Muscle layer of colon (tissue), 2 donors: ENCODE results near the gene UBE2I.

Experiments
- H3K27ac ChIP-seq: one replicate; pipeline ENCODE4 v1.7.0; 2013; ENCODE audit warnings: low read depth, mild to moderate bottlenecking, low read length, moderate library complexity
- H3K27me3 ChIP-seq, 2 donors: one replicate each; pipeline ENCODE4 v1.7.0; 2013; ENCODE audit warnings: low read length in 2 of 2, mild to moderate bottlenecking in 2 of 2; ENCODE audit not compliant: insufficient read depth in 2 of 2, control insufficient read depth in 1 of 2
- H3K36me3 ChIP-seq: one replicate; pipeline ENCODE4 v1.7.0; 2013; ENCODE audit warnings: mild to moderate bottlenecking, low read length; ENCODE audit not compliant: insufficient read depth
- H3K4me1 ChIP-seq: one replicate; pipeline ENCODE4 v1.7.0; 2013; ENCODE audit warnings: mild to moderate bottlenecking, low read length; ENCODE audit not compliant: insufficient read depth
- H3K4me3 ChIP-seq, 2 donors: one replicate each; pipeline ENCODE4 v1.7.0; 2013; ENCODE audit warnings: low read length in 2 of 2, low read depth in 1 of 2, mild to moderate bottlenecking in 1 of 2, moderate library complexity in 1 of 2
- H3K9ac ChIP-seq: one replicate; pipeline ENCODE4 v1.7.0; 2013; ENCODE audit warnings: low read length
- H3K9me3 ChIP-seq: one replicate; pipeline ENCODE4 v1.7.0; 2013; ENCODE audit warnings: mild to moderate bottlenecking, low read length
- donor health status: abdominal sarcoma.
- donor health status: Adenocarcinoma of cecum.

UBE2I gene

GRCh38 chr16:1364510-1364909 is 55.1 kb downstream of the UBE2I start:
- Histone ChIP-seq H3K9ac (no peak overlapping the region), H3K9me3 (no peaks in the 10 kb centered on the region), H3K36me3 (peaks cover 39% of the 10 kb centered on the region), H3K27me3 (no peaks in the 10 kb centered on the region), H3K4me1 (no peaks in the 10 kb centered on the region), H3K27ac (no peak overlapping the region), H3K4me3 (no peak overlapping the region)

GRCh38 chr16:1366060-1366711 is 56.8 kb downstream of the UBE2I start:
- Histone ChIP-seq H3K27me3 (no peaks in the 10 kb centered on the region), H3K4me3 (no peak overlapping the region), H3K9me3 (no peaks in the 10 kb centered on the region), H3K4me1 (no peaks in the 10 kb centered on the region), H3K9ac (no peak overlapping the region), H3K27ac (no peak overlapping the region), H3K36me3 (peaks cover 45% of the 10 kb centered on the region)

GRCh38 chr16:1366712-1367299 is 57.4 kb downstream of the UBE2I start:
- Histone ChIP-seq H3K36me3 (peaks cover 45% of the 10 kb centered on the region), H3K4me1 (no peaks in the 10 kb centered on the region), H3K4me3 (no peak overlapping the region), H3K9me3 (no peaks in the 10 kb centered on the region), H3K27ac (no peak overlapping the region), H3K27me3 (no peaks in the 10 kb centered on the region), H3K9ac (no peak overlapping the region)

- Histone ChIP-seq H3K27me3 (no peaks in the 10 kb centered on the region), H3K4me3 (no peak overlapping the region), H3K27ac (no peak overlapping the region), H3K9me3 (no peaks in the 10 kb centered on the region), H3K4me1 (no peaks in the 10 kb centered on the region), H3K36me3 (peaks cover 39% of the 10 kb centered on the region), H3K9ac (no peak overlapping the region)
Observed at GRCh38 chr16:1367486-1368174, 58.2 kb downstream of the UBE2I start.

- Histone ChIP-seq H3K4me3 (no peak overlapping the region), H3K27me3 (no peaks in the 10 kb centered on the region), H3K27ac (no peak overlapping the region), H3K9ac (no peak overlapping the region), H3K9me3 (no peaks in the 10 kb centered on the region), H3K4me1 (no peaks in the 10 kb centered on the region), H3K36me3 (peaks cover 22% of the 10 kb centered on the region)
Observed at GRCh38 chr16:1371054-1371978, 61.9 kb downstream of the UBE2I start.

- H3K4me3 ChIP-seq = no peak overlapping the region
- H3K9me3 ChIP-seq = no peaks in the 10 kb centered on the region
- H3K9ac ChIP-seq = no peak overlapping the region
- H3K27me3 ChIP-seq = no peaks in the 10 kb centered on the region
- no peaks in the 10 kb centered on the region for H3K4me1 ChIP-seq
- no peak overlapping the region for H3K27ac ChIP-seq
- peaks cover 18% of the 10 kb centered on the region for H3K36me3 ChIP-seq
Observed at GRCh38 chr16:1372292-1372950, 63.0 kb downstream of the UBE2I start.

- peaks cover 18% of the 10 kb centered on the region for H3K36me3 ChIP-seq
Observed at GRCh38 chr16:1374418-1375297, 65.2 kb downstream of the UBE2I start.

GRCh38 chr16:1375298-1375640 is 65.8 kb downstream of the UBE2I start:
- peaks cover 12% of the 10 kb centered on the region for H3K4me1 ChIP-seq
- no peak overlapping the region for H3K4me3 ChIP-seq
- H3K9me3 ChIP-seq = no peaks in the 10 kb centered on the region
- no peaks in the 10 kb centered on the region for H3K27me3 ChIP-seq
- peaks cover 13% of the 10 kb centered on the region for H3K36me3 ChIP-seq
- no peak overlapping the region for H3K27ac ChIP-seq
- H3K9ac ChIP-seq = no peak overlapping the region

More at GRCh38 chr16:1374418-1375297, 65.2 kb downstream of the UBE2I start:
- no peaks in the 10 kb centered on the region for H3K27me3 ChIP-seq
- peaks cover 12% of the 10 kb centered on the region for H3K4me1 ChIP-seq
- H3K27ac ChIP-seq = no peak overlapping the region
- H3K9ac ChIP-seq = no peak overlapping the region
- no peaks in the 10 kb centered on the region for H3K9me3 ChIP-seq
- H3K4me3 ChIP-seq = no peak overlapping the region

GRCh38 chr16:1375741-1376410 is 66.4 kb downstream of the UBE2I start:
- H3K9ac ChIP-seq = no peak overlapping the region
- no peak overlapping the region for H3K27ac ChIP-seq
- H3K36me3 ChIP-seq = peaks cover 15% of the 10 kb centered on the region
- H3K4me3 ChIP-seq = no peak overlapping the region
- H3K4me1 ChIP-seq = peaks cover 12% of the 10 kb centered on the region
- H3K27me3 ChIP-seq = no peaks in the 10 kb centered on the region
- no peaks in the 10 kb centered on the region for H3K9me3 ChIP-seq
